Calu3 (cell line): ENCODE measurements around the gene CYP20A1. TPM values are rescaled to one million over a fixed set of nuclear protein-coding genes. Genes with fewer than 3 reads are reported as not detected.
A peak's percentile ranks its signal among the peaks of the same experiment; 100 is the strongest.
"Not testable (repeated sequence)": the region's sequence is repeated elsewhere in the genome, so short reads cannot be mapped to it uniquely, and the experiment has no call there.

Source experiments
- Bru-seq: library from RNA; stranded (reverse); fragments of 400-500 nt; gene quantifications from one replicate; lab custom pipeline; 2021; lab: Mats Ljungman, UMichigan
- BruChase-seq, 2 experiments: library from RNA; stranded (reverse); fragments of 400-500 nt; gene quantifications; one replicate each; lab custom pipeline; 2021; lab: Mats Ljungman, UMichigan
- BruUV-seq: library from RNA; stranded (reverse); fragments of 400-500 nt; replicated peaks from 2 replicates; lab custom pipeline; 2021; lab: Mats Ljungman, UMichigan
- CTCF ChIA-PET: fragments of 300-600 bp; sonication (Branson Sonifier 250); formaldehyde crosslinking; loops from one replicate; lab custom pipeline; 2022; ENCODE audit warnings: antibody characterized with exemption; lab: Charles Lee
- DNase-seq: peaks from one replicate; pipeline ENCODE4 v3.0.0; 2022
- H3K27ac Mint-ChIP-seq: one replicate; pipeline ENCODE4 v1.8.0; 2022; ENCODE audit warnings: mixed read lengths; ENCODE audit not compliant: unreplicated experiment
- H3K27me3 Mint-ChIP-seq: one replicate; pipeline ENCODE4 v1.8.0; 2022; ENCODE audit warnings: mixed read lengths; ENCODE audit not compliant: unreplicated experiment
- H3K36me3 Mint-ChIP-seq: one replicate; pipeline ENCODE4 v1.8.0; 2022; ENCODE audit warnings: mild to moderate bottlenecking, moderate library complexity, mixed read lengths; ENCODE audit not compliant: insufficient read depth, unreplicated experiment
- H3K4me1 Mint-ChIP-seq: one replicate; pipeline ENCODE4 v1.8.0; 2022; ENCODE audit warnings: mild to moderate bottlenecking, low read depth, mixed read lengths; ENCODE audit not compliant: unreplicated experiment
- H3K4me3 Mint-ChIP-seq: one replicate; pipeline ENCODE4 v1.8.0; 2022; ENCODE audit warnings: mild to moderate bottlenecking, low read depth, moderate library complexity, mixed read lengths; ENCODE audit not compliant: unreplicated experiment
- H3K9me3 Mint-ChIP-seq: one replicate; pipeline ENCODE4 v1.8.0; 2022; ENCODE audit warnings: low read depth, mixed read lengths; ENCODE audit not compliant: unreplicated experiment
- intact Hi-C: fragments of 100-400 bp; cut with micrococcal nuclease; formaldehyde crosslinking; loops from one replicate; pipeline ENCODE4 v1.10.0; 2022; ENCODE audit not compliant: unreplicated experiment
- long read RNA-seq: library from polyadenylated mRNA; stranded (forward); transcript quantifications from one replicate; pipeline ENCODE4 v2.0.0, GENCODE V29; 2022
- total RNA-seq: library from RNA; stranded (reverse); gene quantifications from 2 replicates; pipeline ENCODE4 v1.2.3, GENCODE V29; 2022
- TF ChIP-seq, protein P1 (sequence below): fragments of 200-600 bp; IDR thresholded peaks from one replicate; pipeline ENCODE4 v1.8.0; 2022; ENCODE audit warnings: antibody characterized with exemption; ENCODE audit not compliant: unreplicated experiment

The CYP20A1 gene, protein sequence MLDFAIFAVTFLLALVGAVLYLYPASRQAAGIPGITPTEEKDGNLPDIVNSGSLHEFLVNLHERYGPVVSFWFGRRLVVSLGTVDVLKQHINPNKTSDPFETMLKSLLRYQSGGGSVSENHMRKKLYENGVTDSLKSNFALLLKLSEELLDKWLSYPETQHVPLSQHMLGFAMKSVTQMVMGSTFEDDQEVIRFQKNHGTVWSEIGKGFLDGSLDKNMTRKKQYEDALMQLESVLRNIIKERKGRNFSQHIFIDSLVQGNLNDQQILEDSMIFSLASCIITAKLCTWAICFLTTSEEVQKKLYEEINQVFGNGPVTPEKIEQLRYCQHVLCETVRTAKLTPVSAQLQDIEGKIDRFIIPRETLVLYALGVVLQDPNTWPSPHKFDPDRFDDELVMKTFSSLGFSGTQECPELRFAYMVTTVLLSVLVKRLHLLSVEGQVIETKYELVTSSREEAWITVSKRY
- total RNA-seq (14.2 and 15.1 TPM in 2 replicates), Bru-seq, nascent RNA (percentile 73 among the genes with signal in this experiment), BruChase-seq, experiment 1, labeled RNA remaining after a 6-hour chase (percentile 72 among the genes with signal in this experiment), BruChase-seq, experiment 2, labeled RNA remaining after a 2-hour chase (percentile 69 among the genes with signal in this experiment)
- long read RNA-seq, transcript CYP20A1-207 (11 exons, 1,359 nt), result minor isoform, 5 of 34 reads
- long read RNA-seq, transcript CYP20A1-201 (13 exons, 1,949 nt), result major isoform, 16 of 34 reads
- long read RNA-seq, partial matches to known transcripts, result 3 of 34 reads
- long read RNA-seq, other reads (novel, unspliced or antisense), result 7 of 34 reads

DNA sequence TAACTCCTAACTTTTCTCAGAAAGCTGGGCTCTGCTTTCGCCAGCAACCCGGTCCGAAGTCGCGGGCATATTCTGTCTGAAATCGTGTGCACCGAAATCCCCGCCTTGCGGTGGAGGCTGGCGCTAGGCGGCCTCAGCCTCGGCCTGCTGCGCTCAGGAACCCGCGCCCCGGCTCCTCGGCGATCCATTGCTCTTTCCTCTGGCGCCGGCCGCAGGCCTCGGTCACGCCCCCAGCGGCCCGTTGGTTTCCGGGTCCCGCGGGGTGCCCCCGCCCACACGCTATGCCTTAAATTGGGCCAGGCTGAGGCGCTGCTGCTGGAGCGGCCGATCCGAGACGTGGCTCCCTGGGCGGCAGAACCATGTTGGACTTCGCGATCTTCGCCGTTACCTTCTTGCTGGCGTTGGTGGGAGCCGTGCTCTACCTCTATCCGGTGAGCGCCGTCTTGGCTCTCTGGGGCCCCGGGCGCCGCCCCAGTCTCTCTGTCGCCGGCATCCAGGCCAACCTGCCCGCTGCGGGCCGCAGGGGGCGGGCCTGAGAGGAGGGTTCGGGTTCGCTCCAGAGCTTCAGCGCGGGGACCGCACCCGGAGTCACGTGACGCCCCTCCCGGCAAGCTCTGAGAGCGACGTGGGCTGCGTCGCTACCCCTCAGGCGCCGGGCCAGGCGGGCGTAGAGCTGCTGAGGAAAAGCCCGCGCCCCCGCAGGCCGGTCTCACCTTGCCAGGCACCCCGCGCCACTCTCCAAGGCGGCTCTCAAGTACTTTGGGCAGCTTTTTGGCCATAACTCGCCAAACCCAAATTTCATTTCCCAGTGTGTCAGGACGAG, at the start of gene CYP20A1:
TSS of gene CYP20A1 (plus strand) at position 315 of the 823 bp plus-strand sequence. CDS start at position 360, 45 bp downstream.
- Mint-ChIP-seq H3K27ac (peak within 1 kb of the TSS; percentile 92), H3K27me3 (no peaks in the 10 kb centered on the region), H3K36me3 (peaks cover 29% of the 10 kb centered on the region), H3K4me3 (peak within 1 kb of the TSS; percentile 88), H3K9me3 (no peaks in the 10 kb centered on the region), H3K4me1 (peaks cover 16% of the 10 kb centered on the region)
- intact Hi-C loops, result no loop called here
- TF ChIP-seq, protein P1, sequence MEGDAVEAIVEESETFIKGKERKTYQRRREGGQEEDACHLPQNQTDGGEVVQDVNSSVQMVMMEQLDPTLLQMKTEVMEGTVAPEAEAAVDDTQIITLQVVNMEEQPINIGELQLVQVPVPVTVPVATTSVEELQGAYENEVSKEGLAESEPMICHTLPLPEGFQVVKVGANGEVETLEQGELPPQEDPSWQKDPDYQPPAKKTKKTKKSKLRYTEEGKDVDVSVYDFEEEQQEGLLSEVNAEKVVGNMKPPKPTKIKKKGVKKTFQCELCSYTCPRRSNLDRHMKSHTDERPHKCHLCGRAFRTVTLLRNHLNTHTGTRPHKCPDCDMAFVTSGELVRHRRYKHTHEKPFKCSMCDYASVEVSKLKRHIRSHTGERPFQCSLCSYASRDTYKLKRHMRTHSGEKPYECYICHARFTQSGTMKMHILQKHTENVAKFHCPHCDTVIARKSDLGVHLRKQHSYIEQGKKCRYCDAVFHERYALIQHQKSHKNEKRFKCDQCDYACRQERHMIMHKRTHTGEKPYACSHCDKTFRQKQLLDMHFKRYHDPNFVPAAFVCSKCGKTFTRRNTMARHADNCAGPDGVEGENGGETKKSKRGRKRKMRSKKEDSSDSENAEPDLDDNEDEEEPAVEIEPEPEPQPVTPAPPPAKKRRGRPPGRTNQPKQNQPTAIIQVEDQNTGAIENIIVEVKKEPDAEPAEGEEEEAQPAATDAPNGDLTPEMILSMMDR, result peak; percentile 24
- peak; percentile 98 for DNase-seq
- TSS peak; percentile 62 for BruUV-seq
- CTCF ChIA-PET, result interaction anchor here (1.2 kb wide), 1 partner anchor 573 kb away, joined by 3 read pairs; no protein-coding TSS in a partner anchor

DNA sequence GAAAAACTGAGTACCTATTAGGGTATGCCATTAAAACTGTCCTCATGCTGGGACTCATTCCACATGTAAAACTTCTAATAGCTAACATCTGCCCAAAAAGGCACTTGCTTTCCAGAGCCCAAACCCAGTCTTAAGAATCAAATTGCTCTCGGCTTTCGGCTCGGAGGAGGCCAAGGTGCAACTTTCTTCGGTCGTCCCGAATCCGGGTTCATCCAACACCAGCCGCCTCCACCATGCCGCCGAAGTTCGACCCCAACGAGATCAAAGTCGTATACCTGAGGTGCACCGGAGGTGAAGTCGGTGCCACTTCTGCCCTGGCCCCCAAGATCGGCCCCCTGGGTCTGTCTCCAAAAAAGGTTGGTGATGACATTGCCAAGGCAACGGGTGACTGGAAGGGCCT, 48.3 kb upstream of the CYP20A1 start:
- BruUV-seq, intact Hi-C loops, H3K27ac Mint-ChIP-seq, DNase-seq, H3K4me3 Mint-ChIP-seq, H3K27me3 Mint-ChIP-seq, H3K9me3 Mint-ChIP-seq: not testable (repeated sequence)
- peaks cover 11% of the 10 kb centered on the region for H3K36me3 Mint-ChIP-seq
- peaks cover 15% of the 10 kb centered on the region for H3K4me1 Mint-ChIP-seq
- CTCF ChIA-PET, result interaction anchor here (0.7 kb wide), 1 partner anchor 577 kb away, joined by 3 read pairs; no protein-coding TSS in a partner anchor

GRCh38 chr2:203191026-203191425, 47.8 kb upstream of the CYP20A1 start:
- peaks cover 11% of the 10 kb centered on the region for H3K36me3 Mint-ChIP-seq
- H3K27ac Mint-ChIP-seq, H3K9me3 Mint-ChIP-seq, intact Hi-C loops, H3K4me3 Mint-ChIP-seq, H3K4me1 Mint-ChIP-seq, DNase-seq, H3K27me3 Mint-ChIP-seq, BruUV-seq, CTCF ChIA-PET: not testable (repeated sequence)

DNA sequence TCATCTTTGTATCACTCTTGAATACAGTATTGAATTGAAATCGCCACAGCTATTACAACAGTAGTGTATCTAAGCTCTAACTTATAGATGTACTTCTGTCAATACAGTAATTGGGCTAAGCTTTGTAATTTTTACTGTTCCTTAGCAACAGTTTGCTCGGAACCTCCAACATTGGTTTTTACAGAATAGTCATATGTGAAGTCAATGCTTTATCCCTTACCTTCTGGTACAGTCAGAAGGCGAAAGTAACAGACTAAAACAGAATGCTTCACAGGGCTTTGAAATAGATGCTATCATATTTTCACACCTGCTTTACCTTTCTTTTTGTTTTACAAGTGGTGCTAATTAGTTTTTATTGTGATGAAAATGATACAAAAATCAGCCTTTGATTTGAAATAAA, 46.9 kb upstream of the CYP20A1 start:
- TF ChIP-seq, protein P1, result no peak
- CTCF ChIA-PET, result no interaction called here
- Mint-ChIP-seq H3K4me3 (no peak overlapping the region), H3K4me1 (peaks cover 8% of the 10 kb centered on the region), H3K36me3 (peaks cover 11% of the 10 kb centered on the region), H3K27me3 (no peaks in the 10 kb centered on the region), H3K27ac (no peak overlapping the region), H3K9me3 (no peaks in the 10 kb centered on the region)
- DNase-seq, result no peak
- BruUV-seq, result no TSS peak
- intact Hi-C loops, result no loop called here
